GM18858 (cell line): Measurements from ENCODE around the gene CD207.

Source experiments
- ATAC-seq: cut with Tn5 transposase; IDR thresholded peaks from one replicate; pipeline ENCODE4 v1.9.1; 2021; ENCODE audit not compliant: unreplicated experiment

The CD207 gene

DNA sequence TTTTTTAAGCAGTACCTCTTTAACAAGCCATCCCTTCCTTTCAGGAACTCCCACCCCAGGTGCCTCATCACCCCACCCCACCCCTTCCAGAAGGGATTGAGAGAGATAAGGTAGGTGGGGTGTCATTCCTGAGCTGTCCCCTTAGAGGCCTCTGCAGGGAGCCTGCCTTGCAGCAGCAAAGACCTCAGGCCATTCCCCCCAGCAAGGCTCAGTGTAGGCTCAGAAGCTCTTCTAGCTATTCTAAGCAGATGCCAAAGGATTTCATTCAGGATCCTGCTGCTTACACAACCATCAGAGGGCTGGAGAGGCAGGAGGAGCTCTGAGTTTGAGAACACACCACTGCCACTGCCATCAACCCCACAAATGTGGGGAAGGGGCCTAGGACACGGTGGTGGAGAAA lies 39.4 kb downstream of the CD207 start:
- no peak for ATAC-seq

- ATAC-seq = no peak
Observed at GRCh38 chr2:70795164-70795995, 40.2 kb downstream of the CD207 start.

DNA sequence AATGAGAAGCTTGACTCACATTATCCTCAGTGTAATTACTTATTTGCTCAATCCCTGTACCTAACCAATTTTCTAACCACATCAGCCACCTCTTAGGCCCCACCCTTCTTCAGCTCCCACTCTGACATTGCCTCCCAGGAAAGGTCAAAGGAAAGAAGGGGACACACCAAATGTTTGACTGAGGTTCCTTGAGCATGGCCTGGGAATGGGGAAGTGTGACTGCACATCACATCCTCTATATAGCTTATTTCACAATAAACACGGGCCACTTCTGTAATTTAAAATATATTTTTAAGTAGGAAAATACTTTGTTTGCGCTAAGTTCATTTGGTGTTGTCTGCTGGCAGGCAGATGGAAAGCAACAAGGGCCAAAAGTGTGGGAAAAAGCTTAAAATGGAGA lies 42.2 kb downstream of the CD207 start:
- ATAC-seq = no peak

GRCh38 chr2:70790136-70790828 lies 45.3 kb downstream of the CD207 start, which contains the start of gene FIGLA:
Gene FIGLA (minus strand): TSS chr2:70790643. CDS start chr2:70790638, 5 bp downstream.
- ATAC-seq = no peak

DNA sequence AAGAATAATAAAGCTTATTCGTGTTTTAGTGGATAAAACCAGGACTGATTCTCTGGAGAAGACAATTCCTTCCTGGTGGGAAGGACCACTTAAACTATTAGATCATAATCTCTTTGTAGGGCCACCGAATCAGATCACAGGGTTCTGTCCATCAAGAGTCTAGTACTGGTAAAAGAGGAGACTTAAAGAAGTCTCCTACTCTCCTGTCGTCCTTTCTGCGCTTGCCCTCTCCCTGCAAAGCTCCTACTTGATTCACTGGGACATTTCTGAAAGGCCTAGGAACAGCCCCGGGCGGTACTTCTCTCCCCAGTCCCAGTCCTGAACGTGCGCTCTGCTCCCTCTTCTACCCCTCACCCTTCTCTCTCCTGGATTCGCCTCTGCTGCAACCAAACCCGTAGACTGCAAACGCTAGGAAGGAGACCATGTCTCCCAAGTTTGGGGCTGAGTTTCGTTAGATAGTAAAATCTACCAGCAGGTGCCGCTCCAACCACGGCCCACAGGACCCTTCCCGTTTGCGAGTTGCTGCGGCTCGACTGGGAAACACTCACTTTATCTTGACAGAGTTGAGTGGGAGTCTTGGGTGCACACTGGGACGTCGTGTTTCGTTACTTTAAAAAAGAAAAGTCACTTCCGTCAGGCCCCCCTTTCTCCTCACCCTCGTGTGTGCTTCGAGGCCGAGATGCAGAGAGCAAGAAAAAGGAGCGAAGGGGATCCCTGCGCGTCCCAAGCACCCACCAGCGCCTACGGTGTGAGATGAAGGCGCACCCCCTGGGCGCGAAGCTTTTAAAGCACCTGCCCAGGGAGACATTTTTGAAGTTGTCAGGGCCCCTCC lies 46.1 kb downstream of the CD207 start:
- no peak for ATAC-seq

GRCh38 chr2:70785137-70785911 lies 50.3 kb downstream of the CD207 start:
- no peak for ATAC-seq

DNA sequence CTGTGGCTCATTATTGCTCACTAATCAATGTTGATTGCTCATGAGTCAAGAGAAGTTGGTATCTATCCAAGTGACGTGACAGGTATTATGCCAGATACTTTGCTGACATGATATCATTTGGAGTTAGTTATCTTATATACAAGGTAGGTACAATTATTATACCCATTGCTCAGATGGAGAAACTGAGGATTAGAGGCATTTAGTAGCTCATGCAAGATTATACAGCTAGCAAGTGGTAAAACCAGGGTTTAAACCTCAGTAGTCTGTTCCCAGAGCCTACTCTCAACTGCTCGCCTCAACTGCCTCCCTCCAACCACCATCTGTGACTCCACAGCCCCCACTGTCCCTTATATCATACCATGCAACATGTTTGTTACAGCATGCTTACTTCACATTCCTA lies 51.3 kb downstream of the CD207 start:
- ATAC-seq = no peak
